SW 1271 (cell line): ENCODE results near the gene ZNF219.

ENCODE experiments used
- DNase-seq, 2 experiments: peaks; one replicate each; lab custom pipeline; 2025; lab: John Stamatoyannopoulos, UW

ZNF219 gene

DNA sequence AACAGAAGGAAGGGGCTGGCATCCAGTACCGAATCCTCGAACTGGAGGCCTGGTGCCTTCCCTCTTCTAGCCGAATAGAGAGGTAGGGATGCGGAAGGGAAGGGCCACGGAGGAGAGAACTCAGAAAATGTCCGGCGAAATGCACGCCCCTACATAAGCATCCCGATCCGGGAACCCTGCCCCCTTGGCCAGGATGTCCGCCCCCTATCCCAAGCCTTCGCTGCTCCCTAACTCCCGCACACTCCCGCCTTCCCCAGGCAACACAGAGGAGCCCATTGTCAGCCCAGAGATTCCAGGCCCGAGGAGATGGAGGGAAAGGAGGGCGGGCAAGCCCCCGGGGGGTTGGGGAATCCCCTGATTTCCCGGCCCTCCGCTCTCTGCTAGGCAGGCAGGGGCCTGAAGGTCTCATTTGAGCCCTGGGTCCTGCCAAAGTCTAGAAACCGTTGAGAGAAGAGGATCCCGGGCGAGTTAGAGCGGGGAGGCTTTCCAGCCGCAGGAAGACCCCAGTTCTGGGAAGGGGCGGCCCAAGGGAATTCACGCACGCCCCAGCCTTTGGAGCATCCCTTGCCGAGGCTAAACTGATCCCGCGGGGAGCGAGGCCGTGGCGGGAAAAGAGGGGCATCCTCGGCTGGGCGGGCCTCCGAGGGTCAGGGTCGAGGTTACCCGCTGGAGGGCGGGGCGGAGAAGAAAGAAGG, 28.9 kb downstream of the ZNF219 start:
- no peak for DNase-seq

DNA sequence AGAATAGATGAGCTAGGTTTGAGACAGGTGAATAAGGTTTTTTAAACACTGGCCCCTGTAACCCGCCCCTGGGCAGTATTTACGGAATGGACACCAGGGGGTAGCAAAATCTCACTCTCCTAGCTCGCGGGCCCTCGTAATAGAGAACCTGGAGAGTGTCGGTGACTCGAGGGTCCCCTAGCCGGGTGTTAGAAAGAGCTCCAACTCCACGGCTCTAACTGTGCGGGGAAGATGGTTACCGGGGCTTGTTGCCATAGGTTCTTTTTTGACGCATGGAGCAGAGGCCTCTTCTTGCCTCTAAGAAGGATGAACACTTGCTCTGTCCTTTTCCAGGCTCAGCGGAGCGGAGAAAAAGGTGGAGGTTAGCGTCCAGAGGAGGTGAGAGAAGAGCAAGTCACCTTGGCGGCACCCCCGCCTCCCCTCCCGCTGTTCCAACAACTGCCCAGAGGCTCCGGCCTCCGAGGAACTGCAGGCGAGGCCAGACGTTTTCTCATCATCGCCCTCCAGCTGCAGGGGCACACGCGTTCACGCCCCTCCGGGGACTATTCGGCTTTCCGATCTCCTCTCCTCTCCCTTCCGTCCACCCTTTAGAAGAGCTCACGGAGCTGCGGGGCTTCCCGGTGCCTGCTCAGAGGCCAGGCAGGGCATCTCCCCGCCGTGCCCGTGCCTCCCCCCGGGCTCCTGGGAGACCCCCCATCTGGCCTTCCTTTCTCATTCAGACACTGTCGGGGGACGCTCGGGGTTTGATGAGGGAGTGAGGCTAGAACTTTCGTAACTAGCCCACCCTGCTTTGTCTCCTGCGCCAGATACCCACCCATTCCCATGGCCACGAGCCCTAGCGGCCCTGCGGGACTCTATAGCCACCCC, 29.7 kb downstream of the ZNF219 start:
- DNase-seq, result peak in 1 of 2 experiments; percentile 37

GRCh38 chr14:21066882-21067502, 31.5 kb downstream of the ZNF219 start:
- DNase-seq, result peak in 1 of 2 experiments; percentile 42

GRCh38 chr14:21063479-21063878, 35.0 kb downstream of the ZNF219 start:
- DNase-seq, result no peak

DNA sequence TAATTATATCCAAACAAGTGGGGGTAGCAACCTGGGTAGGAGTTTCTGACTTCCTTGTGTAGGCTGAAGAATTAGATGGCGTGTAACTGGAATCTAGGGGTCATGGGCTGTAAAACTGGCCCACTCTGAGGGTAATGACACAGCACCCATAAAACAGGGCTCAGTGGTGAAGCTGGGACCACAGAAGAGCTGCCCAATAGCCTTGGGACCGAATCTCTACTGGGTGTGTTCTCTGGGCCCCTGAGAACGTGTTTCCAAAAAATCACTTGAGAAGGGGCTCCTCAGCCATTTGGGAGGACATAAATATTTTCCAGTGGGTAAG, 37.1 kb downstream of the ZNF219 start:
- DNase-seq, result no peak

- DNase-seq, result no peak
Measured at GRCh38 chr14:21060614-21061346, 37.7 kb downstream of the ZNF219 start.

GRCh38 chr14:21059842-21060613, 38.4 kb downstream of the ZNF219 start:
- DNase-seq, result no peak

GRCh38 chr14:21058903-21059302, 39.6 kb downstream of the ZNF219 start:
- no peak for DNase-seq

DNA sequence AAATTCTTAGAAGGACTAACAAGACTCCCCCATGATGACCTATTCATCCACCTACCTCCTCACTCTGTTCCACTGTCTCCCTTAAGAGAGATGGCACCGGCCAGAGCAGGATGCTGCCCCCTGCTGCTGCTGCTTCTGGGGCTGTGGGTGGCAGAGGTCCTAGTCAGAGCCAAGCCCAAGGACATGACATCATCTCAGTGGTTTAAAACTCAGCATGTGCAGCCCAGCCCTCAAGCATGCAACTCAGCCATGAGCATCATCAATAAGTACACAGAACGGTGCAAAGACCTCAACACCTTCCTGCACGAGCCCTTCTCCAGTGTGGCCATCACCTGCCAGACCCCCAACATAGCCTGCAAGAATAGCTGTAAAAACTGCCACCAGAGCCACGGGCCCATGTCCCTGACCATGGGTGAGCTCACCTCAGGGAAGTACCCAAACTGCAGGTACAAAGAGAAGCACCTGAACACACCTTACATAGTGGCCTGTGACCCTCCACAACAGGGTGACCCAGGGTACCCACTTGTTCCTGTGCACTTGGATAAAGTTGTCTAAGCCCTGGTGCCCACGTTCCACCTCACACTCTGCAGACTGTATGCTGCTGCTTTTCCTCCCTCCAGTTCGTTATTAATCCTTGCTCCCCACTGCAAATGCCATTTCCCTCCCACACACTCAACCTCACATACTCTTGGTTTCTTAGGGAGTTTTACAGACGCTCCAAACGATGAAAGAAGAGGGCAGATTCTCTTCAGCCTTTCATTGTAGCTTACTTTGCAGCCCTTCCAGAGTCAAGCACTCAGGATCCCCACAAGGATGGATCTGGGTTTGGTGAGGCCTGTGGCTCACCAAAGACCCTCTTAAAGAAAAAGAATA, 40.4 kb downstream of the ZNF219 start, which contains the start of gene RNASE8:
Gene RNASE8, plus strand, starts transcription at position 20 of the 873 bp plus-strand sequence. Its CDS starts 71 bp downstream, at position 91.
- no peak for DNase-seq

- no peak for DNase-seq
Measured at GRCh38 chr14:21056520-21057163, 41.8 kb downstream of the ZNF219 start.

DNA sequence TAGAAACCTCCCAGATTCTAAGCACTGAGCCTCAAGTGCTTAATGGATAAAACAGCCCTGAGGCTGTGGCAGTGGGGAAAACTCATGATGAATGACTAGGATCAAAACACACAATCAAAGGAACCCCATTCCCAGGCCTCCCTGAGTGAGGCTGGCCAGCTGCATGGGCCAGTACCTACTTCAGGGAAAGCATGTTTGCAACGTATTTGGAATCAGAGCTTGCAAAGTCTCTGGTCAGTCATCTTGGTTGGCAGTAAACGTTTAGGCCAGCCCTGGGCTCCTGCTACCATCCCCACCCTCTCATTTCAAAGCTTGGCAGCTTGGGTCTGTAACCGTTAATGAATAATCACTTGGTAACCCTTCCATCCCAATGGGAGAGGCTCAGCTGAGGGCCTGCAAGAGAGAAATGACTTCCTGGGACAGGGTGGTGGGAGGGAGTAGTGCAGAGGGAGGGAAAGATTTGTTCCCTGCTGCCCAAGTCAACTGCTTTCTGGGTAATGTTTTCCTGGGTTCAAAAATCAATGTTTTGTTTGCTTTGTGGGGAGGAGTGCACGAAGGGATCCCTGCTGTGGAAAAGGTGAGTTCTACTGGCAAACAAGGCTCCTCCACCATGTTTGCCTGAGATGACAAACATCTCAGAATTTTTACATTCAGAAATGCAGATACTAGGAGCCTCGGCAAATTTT, 42.9 kb downstream of the ZNF219 start:
- DNase-seq, result no peak

DNA sequence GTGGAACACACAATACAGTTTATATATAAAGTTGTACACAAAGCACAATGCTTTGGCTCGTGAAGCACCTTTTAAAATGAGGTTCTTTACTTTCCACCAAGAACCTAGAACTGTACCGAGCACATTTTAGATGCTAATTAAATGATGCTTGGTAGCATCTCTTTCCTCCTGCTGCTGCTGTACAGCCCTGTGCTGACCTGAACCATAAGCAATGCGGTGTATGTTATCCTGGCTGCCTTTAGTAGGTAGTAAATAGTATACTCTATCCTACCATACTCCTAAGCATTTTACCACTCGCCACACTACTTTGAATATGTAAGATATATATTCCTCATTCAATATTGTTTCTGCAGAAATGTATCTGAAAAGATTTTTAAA, 43.7 kb downstream of the ZNF219 start:
- DNase-seq, result no peak

- DNase-seq, result no peak
Measured at GRCh38 chr14:21054123-21054767, 44.2 kb downstream of the ZNF219 start.

DNA sequence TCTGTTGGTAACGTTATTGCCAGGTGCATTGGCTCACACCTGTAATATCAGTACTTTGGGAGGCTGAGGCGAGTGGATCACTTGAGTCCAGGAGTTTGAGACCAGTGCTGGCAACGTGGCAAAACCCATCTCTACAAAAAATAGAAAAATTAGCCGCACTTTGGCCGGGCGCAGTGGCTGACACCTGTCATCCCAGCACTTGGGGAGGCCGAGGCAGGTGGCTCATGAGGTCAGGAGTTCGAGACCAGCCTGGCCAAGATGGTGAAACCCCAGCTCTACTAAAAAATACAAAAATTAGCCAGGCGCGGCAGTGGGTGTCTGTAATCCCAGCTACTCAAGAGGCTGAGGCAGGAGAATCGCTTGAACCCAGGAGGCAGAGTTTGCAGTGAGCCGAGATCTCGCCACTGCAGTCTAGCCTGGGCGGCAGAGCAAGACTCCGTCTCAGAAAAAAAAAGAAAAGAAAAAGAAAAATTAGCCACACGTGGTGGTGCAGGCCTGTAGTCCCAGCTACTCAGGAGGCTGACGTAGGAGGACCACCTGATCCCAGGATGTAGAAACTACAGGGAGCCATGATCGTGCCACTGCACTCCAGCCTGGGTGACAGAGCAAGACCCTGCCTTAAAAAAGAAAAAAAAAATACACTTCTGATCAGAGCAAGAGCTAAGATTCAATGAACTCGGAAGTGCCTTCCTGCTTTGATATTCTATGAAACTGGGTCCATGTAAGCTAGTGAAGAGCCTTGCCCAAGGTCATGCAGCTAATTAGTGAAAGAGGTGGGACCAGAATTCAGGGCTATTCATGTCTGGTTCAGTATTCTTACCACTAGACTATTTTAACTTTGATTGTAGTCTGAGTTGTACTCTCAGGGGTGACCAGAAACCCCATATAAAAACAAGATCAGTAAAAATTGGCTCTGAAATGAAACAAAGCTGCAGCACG, 45.0 kb downstream of the ZNF219 start:
- DNase-seq, result no peak

DNA sequence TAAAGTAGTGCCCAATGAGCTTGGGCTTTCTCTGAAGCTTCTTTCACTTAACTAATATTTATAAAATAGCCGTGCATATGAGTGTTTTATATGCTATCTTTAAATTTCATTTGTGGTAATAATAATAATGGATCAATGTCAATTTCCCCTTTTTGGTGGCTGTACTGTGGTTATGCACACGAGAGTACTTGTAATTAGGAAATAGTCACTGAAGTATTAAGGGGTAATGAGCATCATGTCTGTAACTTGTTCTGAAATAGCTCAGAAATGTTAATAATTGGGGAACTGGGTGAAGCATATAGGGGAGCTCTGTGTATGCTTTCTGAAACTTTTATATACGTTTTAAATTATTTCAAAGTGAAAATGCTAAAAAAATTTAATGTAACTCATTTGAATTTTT, 47.9 kb downstream of the ZNF219 start:
- DNase-seq, result no peak

DNA sequence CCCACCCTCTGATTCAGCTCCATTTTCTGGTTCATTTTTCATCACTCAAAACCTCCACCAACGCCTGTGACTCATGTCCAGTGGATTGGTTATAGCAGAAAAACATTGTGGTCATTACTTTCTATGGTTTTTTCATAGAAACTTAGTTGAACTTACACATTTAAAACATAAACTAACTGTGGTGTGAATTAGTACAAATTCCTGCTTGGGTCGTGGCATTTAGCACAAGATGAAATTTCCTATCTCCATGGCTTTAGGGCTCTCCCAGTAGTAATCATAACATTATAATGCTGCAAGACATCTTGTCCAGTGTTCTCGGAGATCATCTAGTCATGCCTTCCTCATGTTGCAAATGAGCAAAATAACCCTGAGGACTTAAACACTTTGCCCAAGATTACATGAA, 49.2 kb downstream of the ZNF219 start:
- no peak for DNase-seq

DNA sequence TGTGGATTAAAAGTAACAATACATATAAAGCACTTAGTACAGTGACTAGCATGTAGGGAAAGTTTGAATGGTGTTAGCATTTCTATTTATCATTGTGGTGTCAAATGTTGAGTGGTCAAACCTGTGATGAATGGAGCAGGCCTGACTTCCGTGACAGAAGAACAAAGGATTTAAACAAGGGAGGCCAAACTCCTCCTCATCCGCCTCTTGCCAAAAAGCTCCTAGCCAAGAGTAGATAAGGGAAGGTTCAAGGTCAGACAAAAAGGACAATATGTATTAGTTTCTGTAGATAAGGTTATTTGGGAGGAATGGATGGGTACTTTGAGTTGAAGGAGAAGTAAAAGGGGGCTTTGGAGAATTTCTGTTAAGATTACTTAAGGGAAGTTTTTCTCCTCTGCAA, 49.8 kb downstream of the ZNF219 start:
- DNase-seq, result no peak

GRCh38 chr14:21047378-21047781, 51.1 kb downstream of the ZNF219 start:
- DNase-seq, result no peak
